ENCODE data around the gene INPP5A.

Gene INPP5A

GRCh38 chr10:132685921-132686680, 148.5 kb downstream of the INPP5A start:
- H3K4me3 ChIP-seq (replicated peaks; ENCODE audit: low read depth, low read length) = no peak overlapping the region
- TF ChIP-seq CTCF (IDR thresholded peaks at IDR 0.05; ENCODE audit: low read length, missing control alignments) = no peak
- no peak for DNase-seq (ENCODE audit: low read depth)

GRCh38 chr10:132687181-132687892, 149.8 kb downstream of the INPP5A start:
- DNase-seq (ENCODE audit: low read depth) = no peak
- TF ChIP-seq CTCF (IDR thresholded peaks at IDR 0.05; ENCODE audit: low read length, missing control alignments) = no peak
- H3K4me3 ChIP-seq (replicated peaks; ENCODE audit: low read depth, low read length) = no peak overlapping the region

GRCh38 chr10:132687893-132688579, 150.4 kb downstream of the INPP5A start:
- DNase-seq (ENCODE audit: low read depth) = no peak
- no peak overlapping the region for H3K4me3 ChIP-seq (replicated peaks; ENCODE audit: low read depth, low read length)
- TF ChIP-seq CTCF (IDR thresholded peaks at IDR 0.05; ENCODE audit: low read length, missing control alignments) = no peak

GRCh38 chr10:132688580-132689420, 151.2 kb downstream of the INPP5A start:
- no peak for TF ChIP-seq CTCF (IDR thresholded peaks at IDR 0.05; ENCODE audit: low read length, missing control alignments)
- no peak overlapping the region for H3K4me3 ChIP-seq (replicated peaks; ENCODE audit: low read depth, low read length)
- no peak for DNase-seq (ENCODE audit: low read depth)

GRCh38 chr10:132689721-132690360, 152.3 kb downstream of the INPP5A start:
- H3K4me3 ChIP-seq (replicated peaks; ENCODE audit: low read depth, low read length) = no peak overlapping the region
- TF ChIP-seq CTCF (IDR thresholded peaks at IDR 0.05; ENCODE audit: low read length, missing control alignments) = no peak
- DNase-seq (ENCODE audit: low read depth) = no peak

GRCh38 chr10:132690401-132690800, 152.8 kb downstream of the INPP5A start:
- TF ChIP-seq CTCF (IDR thresholded peaks at IDR 0.05; ENCODE audit: low read length, missing control alignments) = no peak
- no peak for DNase-seq (ENCODE audit: low read depth)
- H3K4me3 ChIP-seq (replicated peaks; ENCODE audit: low read depth, low read length) = no peak overlapping the region
